GM12801 (cell line): ENCODE measurements around the gene ATP8A2.

Experiments used
- TF ChIP-seq, protein P1 (sequence below): IDR thresholded peaks from one replicate; pipeline ENCODE4 v1.5.1; 2011; ENCODE audit warnings: control low read depth; ENCODE audit not compliant: insufficient read length; ENCODE audit errors: extremely low read depth

ATP8A2 gene

DNA sequence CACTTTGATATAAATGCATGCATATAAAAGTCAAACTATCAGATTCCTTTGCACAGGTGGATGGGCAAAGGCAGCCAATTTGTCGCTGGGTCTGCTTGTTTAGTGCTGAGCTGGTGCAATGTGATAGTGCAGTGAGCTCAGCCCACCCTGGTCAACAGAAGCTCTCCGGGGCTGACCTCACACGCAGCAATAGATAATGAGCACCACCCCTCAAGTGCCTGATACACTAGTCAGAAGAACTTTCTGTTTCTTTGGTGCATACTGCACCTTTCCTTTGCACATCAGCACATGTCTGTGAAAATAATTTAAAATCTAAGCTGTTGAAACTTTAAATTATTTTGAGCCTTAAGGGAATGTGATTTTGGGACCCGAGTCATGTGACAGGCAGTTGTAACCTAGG, 20.2 kb downstream of the ATP8A2 start:
- TF ChIP-seq, protein P1, sequence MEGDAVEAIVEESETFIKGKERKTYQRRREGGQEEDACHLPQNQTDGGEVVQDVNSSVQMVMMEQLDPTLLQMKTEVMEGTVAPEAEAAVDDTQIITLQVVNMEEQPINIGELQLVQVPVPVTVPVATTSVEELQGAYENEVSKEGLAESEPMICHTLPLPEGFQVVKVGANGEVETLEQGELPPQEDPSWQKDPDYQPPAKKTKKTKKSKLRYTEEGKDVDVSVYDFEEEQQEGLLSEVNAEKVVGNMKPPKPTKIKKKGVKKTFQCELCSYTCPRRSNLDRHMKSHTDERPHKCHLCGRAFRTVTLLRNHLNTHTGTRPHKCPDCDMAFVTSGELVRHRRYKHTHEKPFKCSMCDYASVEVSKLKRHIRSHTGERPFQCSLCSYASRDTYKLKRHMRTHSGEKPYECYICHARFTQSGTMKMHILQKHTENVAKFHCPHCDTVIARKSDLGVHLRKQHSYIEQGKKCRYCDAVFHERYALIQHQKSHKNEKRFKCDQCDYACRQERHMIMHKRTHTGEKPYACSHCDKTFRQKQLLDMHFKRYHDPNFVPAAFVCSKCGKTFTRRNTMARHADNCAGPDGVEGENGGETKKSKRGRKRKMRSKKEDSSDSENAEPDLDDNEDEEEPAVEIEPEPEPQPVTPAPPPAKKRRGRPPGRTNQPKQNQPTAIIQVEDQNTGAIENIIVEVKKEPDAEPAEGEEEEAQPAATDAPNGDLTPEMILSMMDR: no peak

GRCh38 chr13:25394402-25395060, 22.8 kb downstream of the ATP8A2 start:
- TF ChIP-seq, protein P1: no peak

- TF ChIP-seq, protein P1: no peak
Measured at GRCh38 chr13:25397763-25398162, 26.0 kb downstream of the ATP8A2 start.

DNA sequence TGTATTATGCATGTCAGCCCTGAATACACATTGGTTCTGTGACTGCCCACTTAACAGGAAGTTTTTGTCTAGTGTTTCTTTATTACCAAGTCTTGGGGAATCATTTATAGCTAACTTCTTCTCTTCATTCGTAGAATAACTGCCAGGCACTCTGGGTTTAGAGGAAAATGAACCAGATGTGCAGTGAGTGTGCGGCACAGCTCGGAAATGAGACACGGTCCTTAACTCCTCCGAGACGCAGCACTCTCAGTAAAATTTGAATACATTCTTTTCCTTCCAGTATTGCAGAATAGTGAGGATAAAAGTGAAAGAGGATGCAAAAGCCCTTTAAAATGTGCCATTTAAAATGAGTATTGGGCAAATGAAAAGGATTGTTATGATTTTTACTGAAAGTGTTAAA, 29.2 kb downstream of the ATP8A2 start:
- TF ChIP-seq, protein P1: no peak

DNA sequence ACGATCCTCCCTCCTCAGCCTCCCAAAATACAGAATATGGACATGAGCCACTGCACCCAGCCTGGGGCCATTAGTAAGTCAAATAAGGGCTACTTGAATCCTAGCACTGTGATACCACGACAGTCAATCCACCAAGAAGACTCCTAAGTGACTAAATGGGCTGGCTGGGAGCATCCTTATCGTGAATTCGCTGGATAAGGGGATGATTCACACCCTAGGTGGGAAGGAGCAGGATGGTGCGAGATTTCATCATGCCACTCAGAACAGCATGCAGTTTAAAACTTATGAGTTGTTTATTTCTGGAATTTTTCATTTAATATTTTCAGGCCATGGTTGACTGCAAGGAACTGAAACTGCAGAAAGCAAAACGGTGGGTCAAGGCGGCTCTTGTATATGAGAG, 30.2 kb downstream of the ATP8A2 start:
- TF ChIP-seq, protein P1: no peak

DNA sequence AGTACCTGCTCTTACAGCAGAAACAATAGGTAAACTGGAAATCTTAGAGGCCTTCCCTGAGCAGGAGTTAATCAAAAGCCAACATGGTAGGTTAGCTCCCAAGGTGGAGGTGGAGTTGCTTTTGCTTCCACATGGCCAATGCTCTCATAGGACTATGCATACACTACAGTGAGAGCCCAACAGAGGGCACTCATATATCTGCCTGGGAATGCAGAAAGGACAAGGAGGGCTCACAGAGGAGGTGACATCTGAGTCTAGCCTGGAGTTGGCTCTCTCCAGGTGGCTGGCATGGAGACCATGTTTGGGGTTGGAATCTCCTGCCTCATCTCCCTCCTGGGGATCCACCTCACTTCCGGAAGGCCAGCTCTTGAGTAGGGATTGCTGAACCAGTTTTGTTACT, 34.6 kb downstream of the ATP8A2 start:
- TF ChIP-seq, protein P1: no peak

- TF ChIP-seq, protein P1: no peak
Measured at GRCh38 chr13:25409938-25410337, 38.2 kb downstream of the ATP8A2 start.
